RWPE2 (cell line): ENCODE data around the gene CYTL1.
"Not testable (repeated sequence)": the region's sequence is repeated elsewhere in the genome, so short reads cannot be mapped to it uniquely, and the experiment has no call there.

Experiments used
- ATAC-seq: fragments of 200-7000 bp; cut with Tn5 transposase; 3 replicates; pipeline ENCODE4 v1.9.1; 2021; ENCODE audit warnings: low read depth
- DNase-seq: peaks from one replicate; pipeline ENCODE4 v3.0.0-alpha.2; 2020; ENCODE audit warnings: low spot score
- H3K27ac ChIP-seq: fragments of 450-650 bp; 2 replicates; pipeline ENCODE4 v1.5.1; 2017; ENCODE audit warnings: mild to moderate bottlenecking; ENCODE audit not compliant: poor library complexity, severe bottlenecking
- H3K27me3 ChIP-seq: fragments of 250-450 bp; sonication (Bioruptor Pico); 2 replicates; pipeline ENCODE4 v1.5.1; 2021; ENCODE audit warnings: mild to moderate bottlenecking, moderate library complexity; ENCODE audit not compliant: insufficient read depth, poor library complexity, severe bottlenecking
- H3K36me3 ChIP-seq: fragments of 250-450 bp; sonication (Bioruptor Pico); 2 replicates; pipeline ENCODE4 v1.5.1; 2020; ENCODE audit warnings: low read depth, mild to moderate bottlenecking, moderate library complexity
- H3K4me1 ChIP-seq: fragments of 250-450 bp; sonication (Bioruptor Pico); 2 replicates; pipeline ENCODE4 v1.5.1; 2021; ENCODE audit warnings: mild to moderate bottlenecking, moderate library complexity; ENCODE audit not compliant: insufficient read depth, poor library complexity, severe bottlenecking
- H3K4me3 ChIP-seq: fragments of 250-450 bp; sonication (Bioruptor Pico); 2 replicates; pipeline ENCODE4 v1.5.1; 2021; ENCODE audit warnings: mild to moderate bottlenecking, moderate library complexity; ENCODE audit not compliant: severe bottlenecking
- H3K9me3 ChIP-seq: fragments of 250-450 bp; sonication (Bioruptor Pico); 2 replicates; pipeline ENCODE4 v1.5.1; 2021; ENCODE audit warnings: mild to moderate bottlenecking, moderate library complexity; ENCODE audit not compliant: severe bottlenecking
- CTCF ChIP-seq: fragments of 450-650 bp; IDR thresholded peaks from one replicate; pipeline ENCODE4 v1.5.1; 2017; ENCODE audit warnings: mild to moderate bottlenecking, moderate library complexity; ENCODE audit not compliant: poor library complexity, severe bottlenecking

Gene CYTL1

GRCh38 chr4:5014007-5014682, 5.1 kb downstream of the CYTL1 start:
- H3K27ac ChIP-seq, result no peak overlapping the region
- H3K4me3 ChIP-seq, result no peak overlapping the region
- no peaks in the 10 kb centered on the region for H3K9me3 ChIP-seq
- TF ChIP-seq CTCF, result no peak
- H3K36me3 ChIP-seq, result no peaks in the 10 kb centered on the region
- DNase-seq (no peak), ATAC-seq (no peak)
- H3K27me3 ChIP-seq, result peaks cover 41% of the 10 kb centered on the region
- H3K4me1 ChIP-seq, result no peaks in the 10 kb centered on the region

DNA sequence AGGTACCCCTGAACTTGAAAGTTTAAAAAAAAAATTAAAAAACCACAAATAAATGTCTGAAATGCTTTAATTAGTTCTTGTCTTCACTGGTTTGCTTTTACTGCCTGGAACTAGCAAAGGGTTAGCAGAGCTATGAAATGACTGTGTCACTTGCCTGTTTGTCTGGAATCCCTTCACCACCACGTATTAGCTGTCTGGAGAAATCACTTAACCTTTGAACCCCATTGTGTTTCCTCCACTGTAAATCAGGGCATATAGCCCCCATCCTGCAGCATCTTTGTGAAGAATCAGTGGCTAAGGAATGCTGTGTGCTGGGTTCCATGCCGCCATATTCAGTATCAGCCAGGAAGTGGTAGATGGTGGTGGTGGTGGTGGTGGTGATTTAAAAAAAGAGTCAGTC, 6.3 kb downstream of the CYTL1 start:
- Histone ChIP-seq H3K4me1 (no peaks in the 10 kb centered on the region), H3K4me3 (no peak overlapping the region), H3K27me3 (peaks cover 43% of the 10 kb centered on the region), H3K9me3 (no peaks in the 10 kb centered on the region), H3K27ac (no peak overlapping the region), H3K36me3 (no peaks in the 10 kb centered on the region)
- DNase-seq (no peak), ATAC-seq (no peak)
- no peak for TF ChIP-seq CTCF

DNA sequence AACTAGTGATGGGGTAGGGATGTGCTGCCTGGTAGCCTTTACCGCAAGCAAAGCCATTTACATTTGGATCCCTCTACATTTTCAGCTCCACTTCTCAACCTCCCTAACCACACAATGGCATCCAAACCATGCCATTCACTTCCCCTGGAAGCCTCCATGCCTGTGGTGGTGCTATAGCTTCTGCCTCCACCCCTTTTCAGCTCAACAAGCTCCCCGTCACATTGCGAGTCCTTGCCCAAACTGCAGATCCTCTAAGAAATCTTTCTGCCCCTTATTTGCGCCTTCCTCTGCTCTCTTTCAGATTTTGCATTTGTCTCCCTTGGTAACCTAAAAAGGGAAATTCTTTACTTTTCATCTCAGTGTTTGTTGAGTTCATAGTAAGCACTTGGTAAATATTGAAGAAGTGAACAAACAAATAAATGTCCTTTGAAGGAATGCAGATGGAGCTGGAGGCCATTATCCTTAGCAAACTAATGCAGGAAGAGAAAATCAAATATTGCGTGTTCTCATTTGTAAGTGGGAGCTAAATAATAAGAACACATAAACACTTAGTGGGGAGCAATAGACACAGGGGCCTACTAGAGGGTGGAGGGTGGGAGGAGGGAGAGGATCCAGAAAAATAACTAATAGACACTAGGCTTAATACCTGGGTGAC, 6.9 kb downstream of the CYTL1 start:
- no peak overlapping the region for H3K27ac ChIP-seq
- no peaks in the 10 kb centered on the region for H3K36me3 ChIP-seq
- H3K9me3 ChIP-seq, result no peaks in the 10 kb centered on the region
- DNase-seq, result no peak
- ATAC-seq, result no peak
- peaks cover 45% of the 10 kb centered on the region for H3K27me3 ChIP-seq
- no peak overlapping the region for H3K4me3 ChIP-seq
- no peak for TF ChIP-seq CTCF
- H3K4me1 ChIP-seq, result no peaks in the 10 kb centered on the region

DNA sequence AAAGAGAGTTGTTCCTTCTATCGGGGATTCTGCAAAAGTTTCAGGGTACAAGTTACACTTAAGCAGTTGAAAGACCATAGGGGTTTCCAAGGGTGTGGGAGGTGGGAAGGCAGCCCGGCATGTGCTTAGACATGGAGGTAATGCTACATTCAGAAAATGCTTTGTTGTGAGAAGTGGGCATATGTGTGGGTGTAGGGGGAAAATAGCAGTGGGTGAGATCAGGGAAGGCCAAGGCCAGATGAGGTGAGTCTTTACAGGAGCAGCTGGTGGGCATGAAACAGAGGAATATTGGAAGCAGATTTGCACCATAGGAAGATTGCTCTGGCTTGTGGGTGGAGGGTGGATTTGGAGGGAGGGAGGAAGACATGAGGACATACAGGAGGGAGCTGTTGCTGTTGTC, 8.3 kb downstream of the CYTL1 start:
- Histone ChIP-seq H3K4me1 (no peaks in the 10 kb centered on the region), H3K27ac (no peak overlapping the region), H3K9me3 (no peaks in the 10 kb centered on the region), H3K27me3 (peaks cover 46% of the 10 kb centered on the region), H3K36me3 (no peaks in the 10 kb centered on the region), H3K4me3 (no peak overlapping the region)
- no peak for TF ChIP-seq CTCF
- no peak for ATAC-seq
- no peak for DNase-seq

GRCh38 chr4:5009796-5010195, 9.5 kb downstream of the CYTL1 start:
- H3K4me3 ChIP-seq, result no peak overlapping the region
- no peak overlapping the region for H3K27ac ChIP-seq
- ATAC-seq (no peak), DNase-seq (no peak)
- TF ChIP-seq CTCF, result no peak
- no peaks in the 10 kb centered on the region for H3K36me3 ChIP-seq
- H3K9me3 ChIP-seq, result no peaks in the 10 kb centered on the region
- peaks cover 49% of the 10 kb centered on the region for H3K27me3 ChIP-seq
- no peaks in the 10 kb centered on the region for H3K4me1 ChIP-seq

GRCh38 chr4:5006932-5007331, 12.3 kb downstream of the CYTL1 start:
- not testable (repeated sequence) for H3K36me3 ChIP-seq, H3K27ac ChIP-seq, ATAC-seq, H3K4me3 ChIP-seq, DNase-seq, H3K9me3 ChIP-seq, H3K4me1 ChIP-seq
- H3K27me3 ChIP-seq, result peaks cover 26% of the 10 kb centered on the region
